ENCODE results near the gene MAPK10.
"Not testable (repeated sequence)": the region's sequence is repeated elsewhere in the genome, so short reads cannot be mapped to it uniquely, and the experiment has no call there.

MAPK10 gene

GRCh38 chr4:86334020-86334750 is 25.7 kb downstream of the MAPK10 start:
- no peak overlapping the region for H3K4me3 ChIP-seq (ENCODE audit: control insufficient read depth, low read depth, low read length)
- TF ChIP-seq CTCF (IDR thresholded peaks at IDR 0.05; ENCODE audit: control insufficient read depth, insufficient read depth, low read depth, low read length, missing control alignments): no peak
- DNase-seq (ENCODE audit: low read depth): no peak

- no peak for TF ChIP-seq CTCF (IDR thresholded peaks at IDR 0.05; ENCODE audit: control insufficient read depth, insufficient read depth, low read depth, low read length, missing control alignments)
- no peak for DNase-seq (ENCODE audit: low read depth)
- H3K4me3 ChIP-seq (ENCODE audit: control insufficient read depth, low read depth, low read length): no peak overlapping the region
These were observed 26.6 kb downstream of the MAPK10 start for GRCh38 chr4:86333236-86333635.

GRCh38 chr4:86330961-86331742 is 28.7 kb downstream of the MAPK10 start:
- no peak for TF ChIP-seq CTCF (IDR thresholded peaks at IDR 0.05; ENCODE audit: control insufficient read depth, insufficient read depth, low read depth, low read length, missing control alignments)
- no peak overlapping the region for H3K4me3 ChIP-seq (ENCODE audit: control insufficient read depth, low read depth, low read length)
- DNase-seq (ENCODE audit: low read depth): no peak

GRCh38 chr4:86330411-86330810 is 29.4 kb downstream of the MAPK10 start:
- DNase-seq (ENCODE audit: low read depth); H3K4me3 ChIP-seq (ENCODE audit: control insufficient read depth, low read depth, low read length): not testable (repeated sequence)

- TF ChIP-seq CTCF (IDR thresholded peaks at IDR 0.05; ENCODE audit: control insufficient read depth, insufficient read depth, low read depth, low read length, missing control alignments): no peak
- DNase-seq (ENCODE audit: low read depth): no peak
- H3K4me3 ChIP-seq (ENCODE audit: control insufficient read depth, low read depth, low read length): no peak overlapping the region
These were observed 30.4 kb downstream of the MAPK10 start for GRCh38 chr4:86329431-86329830.

- DNase-seq (ENCODE audit: low read depth): no peak
- TF ChIP-seq CTCF (IDR thresholded peaks at IDR 0.05; ENCODE audit: control insufficient read depth, insufficient read depth, low read depth, low read length, missing control alignments): no peak
- H3K4me3 ChIP-seq (ENCODE audit: control insufficient read depth, low read depth, low read length): no peak overlapping the region
These were observed 33.5 kb downstream of the MAPK10 start for GRCh38 chr4:86326400-86326799.

GRCh38 chr4:86319390-86319789 is 40.5 kb downstream of the MAPK10 start:
- no peak for TF ChIP-seq CTCF (IDR thresholded peaks at IDR 0.05; ENCODE audit: control insufficient read depth, insufficient read depth, low read depth, low read length, missing control alignments)
- no peak for DNase-seq (ENCODE audit: low read depth)
- H3K4me3 ChIP-seq (ENCODE audit: control insufficient read depth, low read depth, low read length): no peak overlapping the region
